CD4-positive, alpha-beta T cell treated with Interleukin-6 for 4 hours (primary cell): ENCODE measurements around the gene PLSCR5.

Source experiments
- DNase-seq: peaks from one replicate; pipeline ENCODE4 v3.0.0-alpha.2; 2020; ENCODE audit warnings: mixed read lengths

Gene PLSCR5

DNA sequence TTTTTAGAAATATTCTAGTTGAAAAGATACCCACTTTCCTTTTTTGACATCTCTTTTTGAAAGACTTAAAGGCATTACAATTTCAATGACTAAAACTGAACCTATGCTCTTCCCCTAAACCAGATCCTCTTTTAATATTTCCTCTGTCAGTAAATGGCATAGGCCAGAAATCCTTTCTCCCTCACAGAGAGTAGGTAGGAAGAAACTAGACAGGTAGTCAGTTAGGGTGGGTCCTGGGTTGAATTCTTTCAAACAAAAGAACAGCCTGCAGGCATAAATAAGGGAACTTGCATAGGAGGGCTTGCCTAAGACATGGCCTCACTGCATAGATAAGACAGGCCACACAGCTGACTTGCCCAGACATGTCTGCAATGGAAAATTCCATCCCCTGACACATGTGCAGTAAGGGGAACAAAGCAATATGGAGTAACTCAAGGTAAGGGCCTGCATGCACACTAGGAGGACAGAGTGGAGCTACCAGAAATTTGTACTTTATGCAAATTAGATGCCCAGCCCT lies 23.1 kb downstream of the PLSCR5 start:
- no peak for DNase-seq

DNA sequence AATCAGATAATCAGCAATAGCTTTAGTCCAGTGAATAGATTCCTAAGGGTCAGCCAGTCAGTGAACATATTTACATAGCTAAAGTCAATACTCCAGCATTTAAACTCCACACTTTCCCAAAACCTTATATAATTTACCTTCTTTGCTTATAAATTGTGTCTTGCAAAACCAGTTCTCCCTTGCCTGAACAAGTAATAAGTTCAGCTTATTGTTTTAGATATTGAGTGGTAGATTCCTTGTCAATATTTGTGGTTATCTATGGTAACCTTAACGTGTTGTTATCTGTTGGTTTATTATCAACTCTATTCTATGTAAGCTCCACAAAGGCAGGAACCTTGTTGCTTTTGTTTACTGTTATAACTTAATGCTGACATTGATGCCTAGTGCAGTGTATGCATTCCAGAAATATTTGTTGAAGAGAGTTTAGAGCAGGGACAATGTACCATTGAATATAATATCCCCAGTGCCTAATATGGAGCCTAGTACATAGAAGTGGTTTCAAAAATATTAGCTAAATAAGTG lies 24.0 kb downstream of the PLSCR5 start:
- DNase-seq: no peak

DNA sequence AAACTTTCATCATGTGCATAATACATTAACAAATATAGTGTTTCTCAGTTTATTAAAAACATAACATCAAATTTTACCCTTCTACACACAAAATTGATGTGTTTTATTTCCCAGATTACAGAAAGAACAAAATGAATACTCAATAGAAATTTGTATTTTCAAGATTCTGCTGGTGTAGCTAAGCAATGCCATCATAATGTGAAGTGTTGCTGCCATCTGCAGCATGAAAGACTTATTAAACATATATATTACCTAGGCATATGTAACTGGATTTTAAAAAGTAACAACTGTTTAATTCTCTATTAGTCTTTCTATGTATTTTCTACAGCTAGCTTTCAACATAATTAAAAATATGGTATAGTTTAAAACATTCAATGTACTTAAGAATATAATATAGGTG lies 27.5 kb downstream of the PLSCR5 start:
- DNase-seq: peak; percentile 37

DNA sequence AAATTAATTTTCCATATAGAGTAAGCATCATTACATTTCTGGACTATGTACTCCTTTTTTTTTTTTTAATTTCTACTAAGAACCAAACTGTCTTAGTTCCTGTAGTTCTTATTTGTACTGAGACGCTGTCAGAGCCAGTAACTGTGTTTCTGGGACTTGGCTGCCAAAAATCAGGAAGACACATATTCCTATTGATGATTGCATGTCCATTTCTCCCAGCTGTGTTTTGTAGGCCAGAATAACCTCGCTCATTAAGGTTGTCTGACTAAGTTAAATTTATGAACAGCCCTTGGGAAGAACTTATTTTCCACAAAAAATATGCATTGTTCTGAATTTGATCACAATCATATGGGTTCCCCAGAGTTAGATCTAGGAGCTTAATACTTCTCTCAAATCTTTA lies 29.5 kb downstream of the PLSCR5 start:
- no peak for DNase-seq

DNA sequence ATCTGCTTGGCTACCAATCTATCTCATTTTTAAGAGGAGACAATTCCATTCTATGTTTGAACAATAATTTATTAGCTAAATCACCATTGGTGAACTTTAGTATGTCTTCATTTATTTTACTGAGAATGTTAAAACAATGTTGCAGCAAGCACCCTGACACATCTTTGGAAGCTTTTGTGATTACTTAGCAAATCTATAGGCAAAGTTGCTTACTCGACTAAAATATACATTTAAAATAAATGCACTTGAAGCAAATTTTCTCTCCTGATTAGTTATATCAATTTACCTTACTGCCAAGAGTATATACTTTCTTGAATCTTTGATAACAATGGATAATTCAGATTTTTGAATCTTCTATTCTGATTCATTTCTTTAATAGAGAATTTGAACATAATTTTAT lies 31.0 kb downstream of the PLSCR5 start:
- DNase-seq: no peak

DNA sequence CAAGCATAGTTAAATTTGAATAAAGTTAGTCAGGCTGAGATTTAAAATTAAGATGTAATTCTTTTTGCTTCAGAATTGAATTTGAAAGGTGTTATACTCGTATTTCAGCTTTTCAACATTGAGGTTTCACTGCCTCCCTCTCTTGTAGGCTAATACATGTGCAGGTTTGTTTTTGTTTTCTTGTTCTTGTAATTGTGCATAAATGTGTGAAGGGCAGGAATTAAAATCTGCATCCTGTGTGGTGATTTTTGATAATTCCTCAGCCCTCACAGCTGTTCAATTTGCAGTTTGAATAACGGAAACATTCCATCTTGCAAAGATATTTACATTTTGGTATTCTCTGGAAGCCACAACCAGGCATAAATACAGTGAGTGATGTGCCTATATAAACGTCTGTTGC lies 35.8 kb downstream of the PLSCR5 start:
- no peak for DNase-seq

DNA sequence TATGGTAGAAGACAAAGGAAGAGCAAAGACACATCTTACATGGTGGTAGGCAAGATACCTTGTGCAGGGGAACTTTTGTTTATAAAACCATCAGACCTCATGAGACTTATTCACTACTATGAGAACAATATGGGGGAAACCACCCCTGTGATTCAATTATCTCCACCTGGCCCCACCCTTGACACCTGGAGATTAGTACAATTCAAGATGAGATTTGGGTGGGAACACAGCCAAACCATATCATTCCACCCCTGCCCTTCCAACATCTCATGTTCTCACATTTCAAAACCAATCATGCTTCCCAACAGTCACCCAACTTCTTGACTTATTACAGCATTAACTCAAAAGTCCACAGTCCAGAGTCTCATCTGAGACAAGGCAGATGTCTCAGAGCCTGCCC lies 39.0 kb downstream of the PLSCR5 start:
- no peak for DNase-seq

DNA sequence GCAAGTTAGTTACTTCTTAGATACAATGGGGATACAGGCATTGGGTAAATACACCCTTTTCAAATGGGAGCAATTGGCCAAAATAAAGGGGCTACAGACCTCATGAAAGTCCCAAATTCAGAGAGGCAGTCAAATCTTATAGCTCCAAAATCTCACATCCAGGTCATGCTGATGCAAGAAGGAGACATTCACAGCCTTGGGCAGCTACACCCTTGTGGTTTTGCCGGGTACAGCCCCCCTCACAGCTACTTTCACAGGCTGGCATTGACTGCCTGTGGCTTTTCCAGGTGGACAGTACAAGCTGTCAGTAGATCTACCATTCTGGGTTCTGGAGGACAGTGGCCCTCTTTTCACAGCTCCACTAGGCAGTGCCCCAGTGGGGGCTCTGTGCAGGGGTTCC lies 43.3 kb downstream of the PLSCR5 start:
- DNase-seq: no peak

DNA sequence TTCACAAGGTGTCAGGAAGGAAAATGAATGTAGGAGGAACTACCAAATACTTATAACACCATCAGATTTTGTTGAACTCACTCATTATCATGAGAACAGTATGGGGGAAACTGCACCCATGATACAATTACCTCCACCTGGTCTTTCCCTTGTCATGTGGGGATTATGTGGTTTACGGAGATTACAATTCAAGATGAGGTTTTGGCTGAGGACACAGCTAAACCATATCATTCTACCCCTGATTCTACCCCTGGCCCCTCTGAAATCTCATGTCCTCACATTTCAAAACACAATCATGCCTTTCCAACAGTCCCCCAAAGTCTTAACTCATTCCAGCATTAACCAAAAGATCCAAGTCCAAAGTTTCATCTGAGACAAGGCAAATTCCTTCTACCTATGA lies 43.7 kb downstream of the PLSCR5 start:
- DNase-seq: no peak

DNA sequence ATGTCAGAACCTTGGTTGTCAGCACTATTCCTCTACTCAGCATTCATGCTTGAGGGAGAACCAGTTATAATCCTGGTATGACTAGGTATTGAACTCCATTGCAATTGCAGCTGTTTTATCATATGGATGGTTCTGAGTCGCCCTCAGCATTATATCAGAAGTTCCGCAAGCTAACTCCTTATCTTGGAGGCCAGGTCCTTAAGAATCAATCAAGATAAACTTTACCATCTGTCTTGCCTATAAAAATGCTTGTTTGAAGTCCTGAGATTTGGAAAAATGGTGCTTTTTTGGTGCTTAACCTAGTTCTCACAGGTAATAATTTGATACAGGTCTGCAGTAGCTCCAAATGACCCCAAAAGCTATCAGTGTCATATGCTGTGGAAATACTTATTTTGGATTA lies 44.5 kb downstream of the PLSCR5 start:
- DNase-seq: no peak

DNA sequence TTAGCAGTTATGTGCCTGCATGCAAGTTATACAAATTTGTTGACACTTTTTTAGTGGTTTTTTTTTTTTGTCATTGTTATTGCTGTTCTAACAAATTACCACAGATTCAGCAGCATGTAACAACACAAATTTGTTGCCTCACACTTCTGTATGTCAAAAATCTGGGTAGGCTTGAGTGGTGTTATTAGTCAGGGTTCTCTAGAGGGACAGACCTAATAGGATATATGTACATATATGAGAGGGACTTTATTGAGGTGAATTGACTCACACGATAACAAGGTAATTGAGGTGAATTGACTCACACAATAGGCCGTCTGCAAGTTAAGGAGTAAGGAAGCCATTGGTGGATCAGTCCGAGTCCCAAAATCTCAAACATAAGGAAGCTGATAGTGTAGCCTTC lies 45.8 kb downstream of the PLSCR5 start:
- DNase-seq: no peak

DNA sequence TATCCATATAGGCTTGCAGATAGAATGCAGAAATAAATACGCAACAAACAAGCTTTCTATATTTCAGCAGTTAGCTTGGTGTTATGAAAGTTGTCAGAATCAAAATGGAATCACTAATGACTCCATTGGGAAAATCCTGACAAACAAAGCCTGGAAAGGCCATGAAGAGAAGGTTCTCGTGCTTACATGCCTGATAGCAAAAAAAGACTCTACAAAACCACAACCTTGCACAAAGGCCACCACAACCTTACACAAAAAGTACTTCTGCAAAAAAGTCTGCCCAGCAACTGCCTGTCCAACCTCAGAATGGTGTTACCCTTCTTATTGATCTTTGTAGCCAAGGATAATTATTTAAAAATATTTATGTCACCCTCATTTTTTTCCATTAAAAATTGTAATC lies 46.4 kb downstream of the PLSCR5 start:
- no peak for DNase-seq

DNA sequence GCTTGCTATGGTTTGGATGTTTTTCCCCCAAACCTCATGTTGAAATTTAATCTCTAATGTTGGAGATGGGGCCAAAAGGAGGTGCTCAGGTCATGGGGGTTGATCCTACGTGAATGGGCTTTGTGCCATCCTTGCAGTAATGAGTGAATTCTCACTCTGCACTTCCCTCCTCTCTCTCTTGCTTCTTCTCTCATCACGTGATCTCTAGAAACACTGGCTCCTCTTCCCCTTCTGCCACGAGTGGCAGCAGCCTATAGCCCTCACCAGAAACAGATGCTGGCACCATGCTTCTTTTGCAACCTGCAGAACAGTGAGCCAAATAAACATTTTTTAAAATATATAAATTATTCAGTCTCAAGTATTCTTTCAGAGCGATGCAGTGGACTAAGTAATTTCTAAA lies 47.4 kb downstream of the PLSCR5 start:
- no peak for DNase-seq

DNA sequence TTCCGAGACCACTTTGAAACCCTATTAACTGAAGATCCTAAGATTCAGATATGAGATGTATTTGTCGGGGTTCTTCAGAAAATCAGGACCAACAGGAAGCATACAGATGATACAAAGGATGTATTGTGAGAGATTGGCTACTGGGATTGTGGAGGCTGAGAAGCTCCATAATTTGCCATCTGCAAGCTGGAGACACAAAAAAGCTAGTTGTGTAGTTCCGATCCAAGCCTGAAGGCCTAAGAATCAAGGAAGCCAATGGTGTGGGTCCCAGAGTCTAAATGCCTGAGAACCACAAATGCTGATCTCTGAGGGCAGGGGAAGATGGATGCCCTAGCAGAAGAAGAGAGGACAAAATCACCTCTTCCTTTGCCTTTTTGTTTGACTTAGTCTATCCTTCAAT lies 49.8 kb downstream of the PLSCR5 start:
- DNase-seq: no peak

DNA sequence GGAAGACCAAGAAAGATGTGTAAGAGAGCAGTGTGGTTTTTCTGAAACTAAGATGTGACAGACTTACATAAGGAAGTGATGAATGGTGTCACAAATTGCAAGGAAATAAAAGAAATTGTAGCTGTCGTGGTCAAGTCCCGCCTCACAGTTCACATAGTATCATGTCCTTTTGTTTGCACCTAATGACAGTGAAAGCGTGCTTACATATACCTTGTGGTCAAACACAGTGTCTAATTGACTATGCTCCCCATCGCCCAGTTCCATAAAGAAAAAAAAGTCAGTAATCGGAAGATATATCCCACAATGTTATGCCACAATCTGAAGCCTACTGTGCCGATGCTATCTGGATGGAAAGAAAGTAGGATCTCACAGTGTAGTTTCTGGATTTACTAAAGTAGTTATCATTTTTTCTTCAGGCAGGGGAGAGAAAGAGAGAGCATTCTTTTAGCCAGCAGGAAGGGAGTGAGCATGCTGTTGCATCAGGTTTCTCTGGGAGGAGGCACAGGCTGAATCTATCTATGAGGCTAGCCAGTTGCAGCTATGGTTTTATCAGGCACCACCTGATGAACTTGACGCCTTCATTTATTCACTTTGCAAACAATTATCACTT lies 50.9 kb downstream of the PLSCR5 start:
- DNase-seq: no peak

DNA sequence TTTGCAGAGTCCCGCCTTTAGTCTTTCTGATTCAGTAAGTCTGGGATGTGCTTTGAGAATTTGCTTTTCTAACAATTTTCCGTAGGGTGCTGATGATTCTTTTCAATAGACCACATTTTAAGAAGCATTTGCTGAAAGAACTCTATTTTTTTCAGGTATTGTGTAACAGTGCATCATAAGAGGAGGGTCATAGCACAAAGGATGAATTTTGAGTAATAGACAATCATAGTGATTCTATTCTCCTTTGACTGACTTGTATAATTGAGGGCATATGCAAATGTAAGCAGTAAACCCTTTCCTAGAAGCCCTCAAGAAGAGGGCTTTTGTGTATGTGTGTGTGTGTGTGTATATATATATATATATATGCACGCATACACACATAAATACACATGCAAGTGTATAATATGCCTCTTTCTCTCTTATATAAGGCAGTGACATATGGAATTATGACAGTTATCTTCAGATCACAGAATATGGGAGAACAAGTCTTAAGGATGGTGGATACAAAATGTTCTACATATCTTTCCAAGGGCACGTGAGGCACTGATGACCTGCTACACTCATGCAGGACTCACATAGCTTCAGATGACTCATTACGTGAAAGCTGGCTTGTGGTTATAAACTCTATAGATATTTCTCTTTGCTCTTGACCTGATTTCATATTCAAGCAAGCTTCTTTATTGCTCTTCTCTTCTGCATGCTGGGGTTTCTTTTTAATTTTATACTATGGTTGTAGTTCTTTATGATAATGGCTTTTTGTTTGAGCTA lies 54.2 kb downstream of the PLSCR5 start:
- DNase-seq: no peak

DNA sequence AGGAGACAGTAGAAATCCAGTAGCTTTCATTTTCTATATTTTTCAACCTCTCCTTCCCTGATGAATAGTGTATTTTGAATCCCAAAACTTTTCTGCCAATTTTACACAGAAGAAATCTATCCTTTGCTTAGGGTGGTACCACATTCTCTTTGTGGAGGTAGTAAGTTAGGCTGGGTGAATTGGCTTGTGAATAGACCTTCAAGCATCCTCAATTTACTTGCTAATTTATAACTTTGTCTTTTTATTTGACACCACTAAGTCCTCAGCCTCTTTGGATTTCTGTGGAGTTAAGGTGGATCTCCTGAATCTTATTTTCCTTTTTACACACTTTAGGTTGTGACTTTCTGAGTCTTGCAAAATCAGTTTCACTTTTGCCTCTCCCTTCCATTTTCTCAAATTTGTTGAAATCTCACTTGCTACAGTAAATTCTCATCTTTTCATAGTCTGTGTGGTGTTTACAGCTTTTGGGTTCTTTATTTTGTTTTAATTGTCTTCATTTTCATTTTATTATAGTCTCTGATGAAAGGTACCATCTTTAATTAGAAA lies 55.0 kb downstream of the PLSCR5 start:
- DNase-seq: no peak

DNA sequence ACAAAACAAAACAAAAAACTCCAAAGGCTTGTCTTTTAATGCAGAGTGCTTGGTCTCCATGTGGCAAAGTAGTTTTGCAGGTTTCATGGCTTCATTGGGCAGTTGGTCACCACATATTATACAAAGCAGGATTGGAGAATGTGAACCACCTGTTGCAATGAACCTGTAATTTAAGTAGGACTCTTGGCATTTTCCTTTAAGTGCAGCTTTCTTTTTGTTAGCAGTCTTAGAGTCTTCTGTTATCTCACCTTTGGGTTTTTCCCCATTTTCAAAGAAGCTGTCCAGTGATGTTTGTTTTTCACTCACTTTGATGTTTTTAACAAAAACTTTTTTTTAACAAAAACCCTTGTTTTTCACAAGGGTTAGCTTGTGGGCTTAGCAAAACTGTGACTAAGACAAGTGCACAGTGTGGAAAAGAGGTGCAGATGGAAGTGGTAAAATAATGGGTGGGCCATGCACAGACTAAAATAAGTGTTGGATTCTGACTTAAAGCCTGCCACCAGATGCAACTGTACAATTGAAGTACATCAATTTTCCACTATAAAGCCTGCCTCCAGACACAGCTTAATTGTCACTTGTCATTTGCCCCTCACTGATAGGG lies 57.8 kb downstream of the PLSCR5 start:
- DNase-seq: no peak

DNA sequence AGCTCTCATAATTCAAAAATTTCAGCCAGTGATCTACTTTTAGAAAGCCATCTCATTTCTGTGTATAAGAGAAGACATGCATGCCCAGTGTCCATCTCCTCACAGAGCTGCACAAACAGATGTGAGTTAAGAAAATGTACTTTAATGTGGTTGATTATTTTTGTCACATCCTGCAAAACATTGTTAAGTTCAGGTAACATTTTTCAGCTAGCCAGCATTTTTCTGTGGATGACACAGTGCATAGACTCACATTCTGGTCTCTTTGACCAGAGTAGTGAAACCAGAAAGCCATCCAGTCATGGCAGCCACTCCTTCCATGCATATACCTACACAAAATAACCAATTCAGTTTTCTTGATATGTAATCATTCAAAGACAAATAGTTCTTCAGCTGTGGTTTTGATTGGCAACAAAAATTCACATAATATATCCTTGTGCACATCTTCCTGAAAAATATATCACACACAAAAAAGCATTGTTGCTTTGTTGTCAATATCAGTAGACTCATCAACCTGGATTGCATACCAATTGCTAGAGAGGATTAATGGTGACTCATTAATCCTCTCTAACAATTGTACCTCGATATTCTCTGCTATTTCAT lies 58.7 kb downstream of the PLSCR5 start:
- no peak for DNase-seq

DNA sequence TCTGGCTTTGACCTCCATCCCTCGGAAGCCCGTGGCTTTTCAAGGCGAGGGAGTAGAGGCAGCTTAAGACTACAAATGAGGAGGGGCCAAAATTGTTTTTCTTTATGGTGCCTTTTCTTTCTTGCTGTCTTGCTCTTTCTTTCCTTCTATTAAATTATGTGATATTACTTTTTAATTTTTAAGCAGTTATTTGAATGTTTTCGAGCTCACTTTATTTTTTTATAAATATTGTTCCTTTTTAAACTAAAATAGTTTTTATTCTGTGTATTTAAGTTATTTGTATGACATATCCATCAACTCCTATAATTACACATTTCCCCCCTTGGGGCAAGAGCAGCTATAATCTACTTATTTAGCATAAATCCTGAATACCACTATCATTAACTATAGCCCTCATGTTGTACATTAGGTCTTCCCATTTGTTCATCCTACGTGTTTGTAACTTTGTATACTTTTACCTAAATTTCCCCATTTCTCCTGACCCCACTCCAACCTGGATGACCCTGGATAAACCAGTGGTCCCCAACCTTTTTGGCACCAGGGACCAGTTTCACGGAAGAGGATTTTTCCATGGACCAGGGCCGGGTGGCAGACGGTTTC lies 60.1 kb downstream of the PLSCR5 start:
- no peak for DNase-seq

DNA sequence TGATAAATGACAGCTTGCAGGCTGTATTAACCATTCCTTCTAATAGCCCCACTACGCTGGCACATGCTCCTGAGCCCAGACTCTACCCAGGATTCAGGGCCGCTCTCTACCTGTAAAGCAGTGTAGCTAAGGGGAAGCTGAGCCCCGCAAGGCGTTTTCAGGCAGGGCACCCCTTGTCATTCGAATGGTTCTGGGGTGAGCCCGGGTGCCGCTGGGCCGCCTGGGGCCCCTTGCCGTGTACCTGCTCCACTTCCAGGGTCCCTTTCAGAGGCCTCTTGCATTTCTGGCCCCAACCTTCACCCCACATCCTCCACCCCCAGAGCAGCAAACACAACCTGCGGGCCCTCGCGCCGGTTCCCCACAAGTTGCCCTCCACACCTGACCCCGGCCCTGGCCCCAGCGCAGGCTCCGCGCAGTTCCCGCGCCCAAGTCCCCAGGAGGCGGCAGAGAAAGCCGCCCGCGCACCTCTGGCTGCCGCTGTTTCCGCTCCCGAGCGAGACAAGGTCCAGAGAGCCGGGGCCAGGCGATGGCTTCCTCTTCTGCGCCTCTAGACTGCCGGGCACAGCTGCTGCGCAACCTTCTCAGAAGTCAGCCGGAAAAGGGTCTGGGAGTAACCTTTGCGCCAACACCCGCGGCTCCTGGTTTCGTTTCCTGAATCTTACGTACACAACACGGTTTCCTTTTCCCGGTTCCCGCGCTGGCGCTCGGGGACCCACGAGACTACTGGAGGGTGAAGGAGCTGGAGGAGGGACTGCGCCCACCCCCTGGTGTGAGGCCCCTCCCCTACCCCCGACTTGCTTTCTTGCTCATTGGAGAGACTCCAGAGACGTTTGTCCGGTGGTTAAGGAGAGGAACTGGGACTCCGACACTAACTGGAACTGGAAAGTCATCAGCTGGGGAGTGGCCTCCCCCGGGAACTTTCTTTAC lies 60.9 kb downstream of the PLSCR5 start, which contains the start of gene PLSCR1:
Gene PLSCR1, minus strand, starts transcription at position 606 of the 927 bp plus-strand sequence. CDS start 8,055 bp downstream, outside the sequence.
- peak; percentile 74 for DNase-seq
